Dermis blood vessel endothelial cell (primary cell): Measurements from ENCODE around the gene GRID1. TPM values are rescaled to one million over a fixed set of nuclear protein-coding genes. Genes with fewer than 3 reads are reported as not detected.
"Not testable (repeated sequence)": the region's sequence is repeated elsewhere in the genome, so short reads cannot be mapped to it uniquely, and the experiment has no call there.

Experiments used
- DNase-seq: peaks from one replicate; pipeline ENCODE4 v3.0.0; 2010
- total RNA-seq: library from RNA; depleted of rRNA; stranded (reverse); fragments of >200 nt; gene quantifications from 2 replicates; pipeline ENCODE4 v1.2.3, GENCODE V29; 2014

Gene GRID1
- total RNA-seq, 1 donor from 2014 or later = not detected

DNA sequence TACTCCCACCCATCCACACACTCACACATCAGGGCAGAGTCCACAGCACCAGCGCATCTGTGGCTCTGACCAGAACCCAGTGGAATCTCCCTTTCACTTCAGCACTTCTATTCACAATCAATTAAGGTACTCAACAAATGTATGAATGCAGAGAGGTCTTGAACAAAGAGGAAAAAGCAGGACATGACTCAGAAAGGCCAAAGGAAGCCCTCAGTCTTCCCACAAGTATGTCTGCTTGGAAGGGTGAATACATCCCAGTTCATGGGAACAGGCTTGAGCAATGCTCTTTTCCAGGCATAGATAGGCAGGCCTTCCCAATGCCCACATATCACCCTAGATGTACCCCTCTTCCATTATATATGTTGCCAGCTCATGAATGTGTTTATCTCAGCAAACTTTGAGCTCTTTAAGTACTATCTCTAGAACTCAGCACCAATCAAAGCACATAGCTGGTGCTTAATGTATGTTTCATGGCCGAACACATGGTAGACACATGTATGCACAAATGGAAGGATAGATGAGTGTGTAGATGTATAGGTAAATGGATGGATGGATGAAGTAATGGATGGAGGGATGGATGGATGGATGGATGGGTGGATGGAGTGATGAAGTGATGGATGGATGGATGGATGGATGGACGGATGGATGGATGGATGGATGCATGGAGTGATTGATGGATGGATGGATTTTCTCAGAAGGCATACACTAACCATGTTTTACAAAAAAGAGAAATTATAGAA, 507.6 kb downstream of the GRID1 start:
- no peak for DNase-seq

DNA sequence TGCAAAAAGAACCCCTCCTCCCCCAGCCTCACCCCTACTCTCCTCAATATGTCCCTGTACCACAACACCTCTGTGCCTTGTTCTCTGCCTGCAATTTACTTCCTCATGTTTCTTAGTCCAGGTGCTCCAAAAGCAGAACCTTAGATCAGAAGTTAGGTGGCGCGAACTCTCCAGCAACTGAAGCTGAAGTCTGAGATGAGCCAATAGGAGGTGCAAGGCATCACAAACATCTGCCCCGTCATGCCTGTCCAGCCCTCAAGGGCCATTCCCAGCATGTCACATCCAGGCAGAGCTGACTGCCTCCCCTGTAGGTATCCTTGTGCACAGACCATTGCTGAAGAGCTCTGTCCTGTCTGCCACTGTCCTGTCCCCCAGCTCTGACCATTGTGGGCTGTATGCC, 508.8 kb downstream of the GRID1 start:
- no peak for DNase-seq

DNA sequence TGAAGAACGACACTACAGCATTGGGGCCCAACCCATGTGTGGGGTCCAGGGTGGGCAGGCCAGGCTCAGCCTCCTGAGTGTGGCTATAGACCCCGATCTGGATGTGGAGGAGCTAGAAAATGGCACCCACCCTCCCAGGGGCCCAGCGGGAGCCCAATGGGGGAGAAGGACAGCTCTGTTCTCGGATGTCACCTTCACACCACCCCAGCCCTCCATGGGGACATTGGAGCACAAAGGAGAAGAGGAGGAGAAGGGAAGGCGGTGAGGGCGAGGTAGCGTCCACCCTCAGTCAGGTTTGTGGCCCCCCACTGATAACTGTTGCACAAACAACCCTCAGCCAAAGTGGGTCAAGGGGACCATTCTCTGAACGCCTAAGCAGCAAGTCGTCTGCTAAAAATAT, 509.3 kb downstream of the GRID1 start:
- DNase-seq = no peak

DNA sequence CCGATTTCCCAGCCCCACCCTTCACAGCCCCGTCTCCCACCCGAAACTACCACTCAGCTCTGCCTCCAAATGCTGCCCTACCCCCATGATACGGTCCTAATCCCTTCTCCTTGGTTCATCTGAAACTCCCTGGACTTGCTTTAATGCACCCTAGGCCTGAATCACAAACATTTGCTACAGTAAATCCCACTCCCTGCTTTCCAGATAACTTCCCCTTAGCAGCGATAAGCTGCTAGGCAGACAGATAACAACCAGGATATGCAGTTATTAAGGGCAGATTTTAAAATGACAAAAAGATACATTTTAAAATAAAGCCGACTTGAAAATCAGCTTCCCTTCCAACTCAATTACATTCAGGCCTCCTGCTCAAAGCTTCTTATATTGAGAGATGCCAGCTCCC, 514.7 kb downstream of the GRID1 start:
- no peak for DNase-seq

DNA sequence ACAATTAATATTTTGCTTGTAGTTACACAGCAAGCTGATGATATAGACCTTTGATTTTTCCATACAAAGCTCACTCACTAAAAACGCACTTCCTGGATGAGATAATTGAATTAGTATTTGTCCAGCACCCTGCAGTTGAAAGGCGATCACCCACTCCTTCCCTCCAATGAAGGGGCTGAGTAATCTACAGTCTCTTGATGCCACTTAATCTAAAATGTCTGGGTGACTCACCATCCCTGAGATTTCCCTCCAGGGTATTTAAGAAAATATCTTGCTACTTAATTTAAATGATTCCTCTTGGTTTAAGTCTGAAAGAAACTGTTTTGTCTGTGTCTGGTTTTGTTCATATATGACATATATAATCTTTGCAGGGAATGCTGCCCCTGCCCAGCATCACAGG, 515.3 kb downstream of the GRID1 start:
- no peak for DNase-seq

DNA sequence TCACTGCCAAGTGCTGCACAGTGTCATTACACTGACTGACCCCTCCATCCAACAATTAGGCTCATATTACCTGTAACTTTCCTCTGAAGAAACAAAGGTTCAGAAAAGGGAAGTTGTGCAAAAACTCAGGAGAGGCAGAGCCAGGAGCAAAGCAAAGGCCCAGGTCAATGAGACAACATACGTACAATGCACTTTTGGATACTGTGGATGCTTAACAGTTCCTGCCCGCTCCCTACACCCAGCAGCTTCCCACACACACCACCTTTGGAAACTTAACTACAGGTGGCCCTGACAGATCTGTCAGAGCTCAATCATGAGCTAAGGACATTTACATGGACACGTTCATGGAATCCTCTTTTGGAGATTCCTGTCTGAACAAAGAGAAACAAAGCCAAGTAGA, 515.9 kb downstream of the GRID1 start:
- no peak for DNase-seq

DNA sequence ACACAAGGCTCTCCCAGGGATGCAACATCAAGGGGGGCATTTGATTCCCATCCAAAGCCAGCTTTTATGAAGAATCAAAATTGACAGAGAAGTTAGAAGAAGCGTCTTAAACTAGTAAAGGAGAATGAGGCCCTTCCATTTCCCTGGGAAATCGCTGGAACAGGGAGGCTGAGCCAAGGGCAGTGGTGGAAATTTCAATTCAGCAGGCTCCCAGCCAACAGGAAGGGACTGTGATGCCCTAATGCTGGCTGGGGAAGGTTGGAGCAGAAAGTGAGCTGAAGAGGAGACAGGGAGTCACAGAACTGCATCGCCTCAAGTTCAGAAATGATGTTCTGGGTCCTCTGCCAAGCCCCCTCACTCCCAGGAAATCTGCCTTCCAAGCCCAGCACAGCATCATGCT, 517.3 kb downstream of the GRID1 start:
- no peak for DNase-seq

DNA sequence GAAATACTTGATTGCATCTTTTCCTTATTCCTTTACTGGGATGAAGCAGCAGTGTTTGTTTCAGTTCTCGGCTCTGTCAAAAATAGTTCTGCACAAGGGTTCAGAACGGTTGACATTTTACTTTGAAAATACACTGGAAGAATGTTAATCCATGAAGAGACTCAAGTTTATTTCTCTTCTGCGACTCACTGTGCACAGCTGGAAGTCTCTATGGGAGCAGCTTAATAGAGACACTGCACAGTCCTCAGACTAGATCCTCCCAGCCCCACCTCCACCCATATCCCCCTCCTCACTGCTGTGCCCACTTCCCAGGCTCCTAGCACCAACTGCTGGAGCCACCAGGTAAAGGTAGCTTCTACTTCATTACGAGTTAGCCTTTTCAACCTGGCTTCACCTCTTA, 517.8 kb downstream of the GRID1 start:
- no peak for DNase-seq

DNA sequence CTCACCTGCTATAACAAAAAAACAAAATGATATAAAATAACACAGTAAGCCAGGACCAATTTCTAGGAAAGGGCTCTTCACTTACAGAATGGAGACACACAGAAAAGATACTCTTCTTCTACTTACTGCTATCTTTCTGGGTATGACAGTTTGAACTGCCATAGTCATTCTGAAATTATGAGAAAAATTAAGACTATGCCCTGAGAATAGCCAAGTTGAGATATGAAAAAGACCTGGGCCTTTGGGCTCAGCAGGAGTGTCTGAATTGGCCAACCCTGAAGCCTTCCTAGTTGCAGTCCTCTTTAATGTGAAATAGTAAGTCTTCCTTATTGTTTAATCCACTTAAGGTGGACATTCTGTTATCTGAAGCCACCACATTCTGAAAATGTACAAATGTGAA, 519.5 kb downstream of the GRID1 start:
- DNase-seq = no peak

DNA sequence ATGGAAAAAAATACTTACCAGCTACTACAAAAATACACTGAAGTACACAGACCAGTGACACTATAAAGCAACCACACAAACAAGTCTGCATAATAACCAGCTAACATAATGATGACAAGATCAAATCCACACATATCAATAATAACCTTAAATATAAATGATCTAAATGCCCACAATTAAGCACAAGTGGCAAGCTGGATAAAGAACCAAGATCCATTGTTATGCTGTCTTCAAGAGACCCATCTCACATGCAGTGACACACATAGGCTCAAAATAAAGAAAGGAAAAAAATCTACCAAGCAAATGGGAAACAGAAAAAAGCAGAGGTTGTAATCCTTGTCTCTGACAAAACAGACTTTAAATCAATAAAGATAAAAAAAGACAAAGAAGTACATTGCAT, 527.9 kb downstream of the GRID1 start:
- DNase-seq = not testable (repeated sequence)

DNA sequence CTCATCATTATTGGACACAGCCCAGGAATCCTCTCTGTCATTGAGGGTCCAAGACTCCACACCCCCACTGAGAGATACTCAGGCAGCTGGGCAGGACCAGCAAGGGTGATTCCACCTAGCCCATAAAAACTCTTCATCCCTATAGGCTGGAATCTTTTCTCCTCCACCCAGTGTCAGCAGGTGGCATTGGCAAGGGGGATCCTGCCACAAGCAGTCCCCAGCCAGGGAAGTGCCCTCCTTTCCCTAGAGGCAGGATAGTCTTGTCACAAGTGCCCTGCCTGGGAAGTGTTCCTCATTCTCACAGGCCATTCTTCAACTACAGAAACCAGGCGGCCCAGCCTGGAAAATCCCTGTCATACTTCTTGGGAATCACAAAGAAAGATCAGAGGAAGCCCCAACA, 533.6 kb downstream of the GRID1 start:
- no peak for DNase-seq

DNA sequence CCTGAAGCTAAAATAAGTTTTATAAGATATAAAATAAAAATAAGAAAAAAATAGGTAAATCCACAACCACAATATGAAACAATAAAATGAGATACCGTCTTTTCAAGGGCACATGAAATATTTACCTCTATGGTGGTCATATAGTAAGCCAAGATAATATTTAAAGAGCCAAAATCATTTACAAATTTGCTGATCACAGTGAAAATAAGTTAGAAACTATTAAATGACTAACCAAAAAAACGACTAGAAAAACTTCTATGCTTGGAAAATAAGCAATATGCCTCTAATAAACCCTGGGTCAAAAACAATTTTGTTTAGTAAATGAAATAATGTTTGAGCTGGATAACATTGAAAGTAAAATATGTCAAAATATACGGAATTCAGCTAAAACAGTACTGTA, 535.2 kb downstream of the GRID1 start:
- no peak for DNase-seq

DNA sequence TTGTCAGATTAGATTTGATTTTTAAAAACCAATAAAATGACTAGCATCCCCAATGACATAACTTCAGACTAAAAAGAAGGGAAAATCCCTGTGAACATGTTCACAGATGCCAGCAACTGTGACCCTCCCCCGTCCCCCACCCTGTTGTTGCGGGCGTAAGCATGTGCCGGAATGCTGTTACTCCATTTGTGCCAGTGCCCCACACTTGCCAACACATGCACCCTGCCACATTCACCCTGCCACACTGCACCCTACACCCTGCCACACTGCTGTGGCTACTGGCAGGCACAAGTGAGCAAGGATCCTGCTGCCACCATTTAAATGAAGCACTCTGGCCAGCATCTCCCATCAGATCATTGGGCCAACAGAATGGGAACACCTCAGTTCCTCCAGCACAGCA, 540.2 kb downstream of the GRID1 start:
- no peak for DNase-seq

DNA sequence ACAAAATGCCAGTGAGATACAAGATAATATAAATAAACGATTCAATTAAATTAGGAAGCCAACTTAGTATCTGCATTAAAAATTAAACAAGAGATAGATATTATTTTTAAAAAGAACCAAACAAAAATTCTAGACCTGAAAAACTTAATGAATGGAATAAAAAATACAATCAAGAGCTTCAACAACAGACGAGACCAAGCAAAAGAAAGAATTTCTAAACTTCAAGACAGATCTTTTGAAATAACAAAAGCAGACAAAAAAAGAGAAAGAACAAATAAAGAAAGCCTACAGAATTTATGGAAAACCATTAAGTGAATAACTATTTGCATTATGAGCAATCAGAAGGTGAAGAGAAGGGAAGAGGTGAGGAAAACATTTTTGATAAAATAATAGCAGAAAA, 555.2 kb downstream of the GRID1 start:
- DNase-seq = no peak

DNA sequence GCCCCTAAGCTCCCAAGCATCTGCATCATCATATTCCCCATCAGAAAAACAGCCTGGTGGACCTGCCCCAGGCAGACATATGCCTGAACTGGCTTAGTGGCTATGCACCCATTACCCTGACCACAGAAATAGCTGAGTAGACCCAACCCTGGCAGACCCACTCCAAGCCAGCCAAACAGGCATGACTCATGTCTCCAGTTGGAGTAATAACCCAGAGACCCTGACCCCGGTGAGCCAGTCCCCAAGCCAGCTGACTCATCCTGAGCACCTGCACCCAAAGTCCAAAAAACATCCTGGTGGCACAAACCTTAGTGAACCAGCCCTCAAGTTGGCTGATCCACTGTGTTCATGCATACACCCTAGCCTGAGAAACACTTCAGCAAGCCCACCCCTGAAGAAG, 555.9 kb downstream of the GRID1 start:
- no peak for DNase-seq

DNA sequence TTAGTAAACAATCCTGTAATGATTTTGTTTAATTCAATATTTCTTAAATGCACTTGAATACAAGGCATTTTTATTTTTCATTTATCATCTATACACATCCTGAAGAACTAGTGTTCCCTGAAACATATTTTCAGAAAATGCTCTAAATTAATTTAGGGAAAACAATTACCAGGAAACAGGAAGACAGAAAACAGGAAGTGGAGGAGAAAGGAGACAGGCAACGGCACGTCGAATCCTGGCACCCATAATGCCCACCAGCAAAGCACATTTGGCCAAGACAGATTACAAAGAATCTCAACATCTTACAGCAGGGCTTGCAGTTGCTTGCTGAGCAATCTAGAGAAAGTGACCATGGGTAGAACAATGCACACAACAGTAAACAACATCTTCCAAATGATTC, 571.1 kb downstream of the GRID1 start:
- DNase-seq = no peak

DNA sequence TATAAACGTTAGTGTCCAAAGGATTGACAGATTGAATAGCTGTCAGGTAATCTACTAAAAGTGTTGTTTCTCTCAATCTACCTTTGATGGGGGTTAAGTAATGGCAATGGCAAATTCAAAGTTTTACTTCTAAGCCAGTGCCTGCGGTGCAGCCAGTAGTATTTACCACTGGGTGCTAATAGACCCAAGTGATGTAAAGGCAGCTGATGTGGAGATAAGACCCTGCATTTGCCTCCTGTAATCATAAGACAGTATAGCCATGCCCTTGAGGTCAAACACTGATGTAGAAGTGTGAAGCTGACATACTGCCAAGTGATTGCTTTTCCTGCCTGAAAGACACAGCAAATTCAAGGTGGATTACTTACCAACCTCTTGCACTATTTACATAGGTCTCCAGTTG, 572.0 kb downstream of the GRID1 start:
- DNase-seq = no peak

DNA sequence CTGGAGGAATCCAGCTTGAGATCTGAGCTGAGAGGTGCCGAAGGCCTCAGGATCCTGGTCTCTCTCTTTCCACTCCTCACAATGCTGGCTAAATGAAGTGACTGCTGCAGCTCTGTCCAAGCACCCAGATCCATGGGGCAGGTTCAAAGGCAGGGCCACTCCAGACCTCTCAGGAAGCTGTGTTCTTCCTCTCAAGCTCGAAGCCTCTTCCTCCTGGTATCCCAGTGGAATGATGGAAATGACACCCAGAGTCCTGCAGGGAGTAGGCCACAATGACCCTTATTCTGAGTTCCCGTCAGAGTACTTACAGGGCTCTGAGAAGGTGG, 574.1 kb downstream of the GRID1 start:
- no peak for DNase-seq

DNA sequence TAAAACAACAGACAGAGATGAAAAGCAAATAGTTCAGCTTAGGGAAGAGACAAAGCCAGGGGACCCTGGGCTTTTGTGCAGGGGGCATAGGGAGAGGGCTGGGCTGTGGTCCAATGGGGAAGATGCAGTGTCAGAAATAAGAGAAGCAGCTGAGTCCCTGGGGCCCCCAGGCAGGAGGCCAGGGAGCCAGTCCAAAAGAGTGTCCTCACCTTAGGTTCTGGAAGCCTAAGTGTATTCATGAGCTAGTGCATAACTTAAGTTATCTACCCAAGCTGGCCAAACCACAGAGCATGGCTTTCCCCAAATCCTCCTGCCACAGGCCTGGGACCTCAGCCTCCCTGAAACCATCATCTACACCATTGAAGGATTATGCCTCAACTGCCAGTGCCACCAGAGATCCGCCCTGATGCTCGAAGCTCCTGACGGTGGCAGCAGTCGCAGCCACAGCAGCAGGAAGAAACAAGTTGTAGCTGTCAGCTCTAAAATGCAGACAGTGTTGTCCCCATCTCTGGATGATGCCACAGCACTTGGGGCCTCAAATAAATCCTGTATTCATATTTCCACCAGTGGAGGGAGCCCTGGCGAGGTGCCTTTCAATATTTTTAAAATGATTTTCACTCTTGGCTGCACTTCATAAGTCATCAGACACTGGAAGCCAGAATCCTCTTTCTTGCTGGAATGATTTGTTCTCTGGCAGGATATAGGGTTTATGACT, 574.6 kb downstream of the GRID1 start:
- no peak for DNase-seq

DNA sequence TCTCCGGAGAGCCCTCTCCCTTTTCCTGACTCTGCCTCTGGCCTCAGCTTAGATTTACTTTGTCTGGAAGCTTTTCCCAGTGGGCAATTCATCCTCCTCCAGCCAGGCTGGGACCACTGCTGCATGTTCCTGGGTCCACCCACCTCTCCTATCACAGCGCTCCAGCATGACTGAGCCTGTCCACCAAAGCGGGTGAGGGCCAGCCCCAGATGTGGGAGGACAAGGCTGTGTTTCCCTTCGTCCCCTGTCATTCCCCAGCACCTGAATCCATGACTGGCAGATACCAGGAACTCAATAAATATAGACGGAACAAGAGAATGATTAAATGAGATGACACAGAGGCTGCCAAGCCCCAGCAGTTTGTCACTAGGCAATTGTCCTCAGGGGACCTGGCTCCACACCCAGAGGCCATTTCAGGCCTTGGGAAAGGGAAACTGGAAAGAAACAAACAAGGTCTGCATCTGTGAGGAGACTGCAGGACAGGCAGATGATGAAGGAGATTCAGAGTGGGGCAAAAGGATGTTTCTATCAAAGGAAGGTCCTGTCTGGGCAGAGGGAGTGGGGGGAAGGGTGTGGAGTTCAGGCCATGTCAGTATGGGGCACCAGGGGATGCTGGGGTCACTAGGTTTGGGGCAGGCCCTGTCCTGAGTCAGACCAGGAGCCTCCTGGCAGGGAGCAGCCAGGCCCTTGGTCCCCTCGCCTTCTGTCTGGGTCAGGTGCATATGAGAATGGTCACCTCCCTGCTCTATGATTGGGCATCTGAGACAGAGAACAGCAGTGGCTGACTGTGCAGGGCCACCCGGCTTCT, 576.4 kb downstream of the GRID1 start:
- DNase-seq = no peak

DNA sequence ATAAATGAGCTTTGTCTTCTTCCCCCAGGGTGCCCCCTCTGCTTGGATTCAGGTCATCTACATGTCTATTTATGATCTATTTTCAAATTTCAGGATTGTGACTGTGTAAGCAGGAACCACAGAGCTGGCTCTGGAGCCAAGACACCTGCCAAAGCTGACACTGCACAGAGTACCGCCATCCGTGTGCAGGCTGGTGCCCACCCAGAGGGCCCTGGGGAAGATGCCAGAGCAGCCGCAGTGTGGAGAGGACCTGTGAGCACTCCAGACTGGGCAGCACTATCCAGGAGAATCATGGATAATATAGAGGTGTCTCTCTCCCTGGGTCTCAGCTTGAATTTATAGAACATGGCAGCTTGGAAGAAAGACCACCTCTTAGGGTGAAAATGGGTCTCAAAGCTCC, 577.5 kb downstream of the GRID1 start:
- DNase-seq = no peak

DNA sequence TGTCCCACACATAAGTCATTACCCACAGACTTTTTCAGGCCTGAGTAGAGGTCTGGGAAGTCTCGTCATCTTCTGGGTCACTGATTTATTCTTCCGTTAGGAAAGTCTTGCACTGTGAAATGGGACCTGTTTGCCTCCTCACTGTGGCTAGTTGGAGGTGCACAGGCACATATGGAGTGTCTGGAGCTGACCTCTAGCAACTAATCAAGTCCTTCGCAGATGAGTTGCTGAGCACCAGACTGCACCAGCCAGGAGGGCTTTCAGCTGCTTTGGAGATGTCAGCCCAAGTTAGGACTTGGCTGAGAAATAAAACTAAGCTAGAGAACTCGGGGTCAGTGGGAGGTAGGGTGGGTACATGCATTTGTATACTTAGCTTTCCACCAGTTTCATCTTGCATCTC, 578.0 kb downstream of the GRID1 start:
- no peak for DNase-seq

DNA sequence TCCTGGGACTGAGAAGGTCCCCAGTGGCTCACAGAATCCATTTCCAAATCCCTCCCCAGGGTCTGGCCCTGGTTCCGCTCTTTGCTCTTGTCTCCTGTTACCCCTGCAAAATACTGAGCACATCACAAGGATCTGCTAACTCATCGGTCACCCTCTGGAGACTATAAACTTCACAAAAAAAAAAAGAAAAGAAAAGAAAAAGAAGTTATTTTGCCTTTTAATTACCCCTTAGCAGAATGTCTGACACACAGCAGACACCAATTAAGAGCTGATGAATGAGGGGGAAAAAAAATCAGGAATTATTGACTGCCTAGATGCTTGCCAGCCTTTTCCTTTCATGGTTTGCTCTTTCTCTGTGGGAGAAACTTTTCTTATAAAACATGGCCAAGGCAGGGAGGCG, 578.7 kb downstream of the GRID1 start:
- no peak for DNase-seq

DNA sequence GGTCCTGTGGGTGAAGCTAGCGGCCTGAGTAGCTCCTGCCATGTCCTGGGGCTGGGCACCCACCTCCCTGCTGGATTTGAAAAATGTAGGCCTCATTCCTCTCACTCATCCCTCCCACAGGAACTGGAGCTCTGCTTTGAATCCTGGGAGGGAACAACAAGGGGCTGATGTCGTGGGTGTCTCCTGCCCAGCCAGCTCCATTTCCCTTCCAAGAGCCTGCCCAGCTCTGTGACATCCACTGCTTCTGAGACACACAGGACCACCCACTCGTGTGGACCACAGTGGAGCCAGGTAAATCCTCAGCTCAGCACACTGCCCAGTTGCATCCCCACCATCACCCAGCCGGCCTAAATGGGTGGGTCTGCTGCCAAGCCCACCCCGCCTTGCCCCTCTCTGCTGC, 579.2 kb downstream of the GRID1 start:
- DNase-seq = no peak
